Omental fat pad (tissue), 4 donors: ENCODE data around the gene GOLGA3. TPM values are rescaled to one million over a fixed set of nuclear protein-coding genes. Genes with fewer than 3 reads are reported as not detected.

ENCODE experiments used
- ATAC-seq: fragments of 150-250 bp; one replicate; pipeline ENCODE4 v1.9.1; 2016; ENCODE audit warnings: mild to moderate bottlenecking, moderate library complexity; ENCODE audit not compliant: low FRiP score
- DNase-seq: peaks from one replicate; pipeline ENCODE4 v3.0.0-alpha.2; 2019; ENCODE audit warnings: low spot score
- CTCF ChIP-seq, 3 donors: fragments of 450-650 bp; IDR thresholded peaks; one replicate each; pipeline ENCODE4 v1.5.1; 2016 to 2017; ENCODE audit warnings: antibody characterized with exemption in 3 of 3, mild to moderate bottlenecking in 3 of 3, moderate library complexity in 2 of 3
- total RNA-seq, 4 donors: library from RNA; depleted of rRNA; stranded (reverse); fragments of >200 nt; gene quantifications; one replicate each; pipeline ENCODE4 v1.1.0, GENCODE V29; 2016

GOLGA3 gene
- total RNA-seq, 4 donors from 2014 or later: 55.0 to 136 (median 72.5) TPM

- ATAC-seq (no peak), DNase-seq (no peak)
- no peak for TF ChIP-seq CTCF (IDR thresholded peaks at IDR 0.05)
These were observed 21.2 kb downstream of the GOLGA3 start for GRCh38 chr12:132807295-132808092.

GRCh38 chr12:132806857-132807256 lies 21.8 kb downstream of the GOLGA3 start:
- TF ChIP-seq CTCF (IDR thresholded peaks at IDR 0.05): no peak
- DNase-seq (no peak), ATAC-seq (no peak)

GRCh38 chr12:132804426-132804861 lies 24.2 kb downstream of the GOLGA3 start:
- DNase-seq (no peak), ATAC-seq (no peak)
- TF ChIP-seq CTCF (IDR thresholded peaks at IDR 0.05): no peak

- no peak for DNase-seq
- no peak for TF ChIP-seq CTCF (IDR thresholded peaks at IDR 0.05)
- no peak for ATAC-seq
These were observed 24.8 kb downstream of the GOLGA3 start for GRCh38 chr12:132803888-132804287.

GRCh38 chr12:132803125-132803524 lies 25.5 kb downstream of the GOLGA3 start:
- no peak for TF ChIP-seq CTCF (IDR thresholded peaks at IDR 0.05)
- ATAC-seq (no peak), DNase-seq (no peak)

- ATAC-seq: no peak
- no peak for DNase-seq
- TF ChIP-seq CTCF (IDR thresholded peaks at IDR 0.05): no peak
These were observed 26.9 kb downstream of the GOLGA3 start for GRCh38 chr12:132801741-132802140.

GRCh38 chr12:132798836-132799235 lies 29.8 kb downstream of the GOLGA3 start:
- no peak for TF ChIP-seq CTCF (IDR thresholded peaks at IDR 0.05)
- no peak for ATAC-seq
- no peak for DNase-seq
